ENCODE data around the gene PSMC1.

The PSMC1 gene

GRCh38 chr14:90276646-90277367 lies 20.5 kb downstream of the PSMC1 start:
- DNase-seq = peak; percentile 74

- DNase-seq = no peak
Observed at GRCh38 chr14:90277581-90278198, 21.3 kb downstream of the PSMC1 start.

- no peak for DNase-seq
Observed at GRCh38 chr14:90278199-90279175, 22.1 kb downstream of the PSMC1 start.

- DNase-seq = no peak
Observed at GRCh38 chr14:90280096-90280495, 23.7 kb downstream of the PSMC1 start.

- no peak for DNase-seq
Observed at GRCh38 chr14:90281261-90281660, 24.9 kb downstream of the PSMC1 start.

- no peak for DNase-seq
Observed at GRCh38 chr14:90281756-90282155, 25.4 kb downstream of the PSMC1 start.

- DNase-seq = no peak
Observed at GRCh38 chr14:90287791-90288190, 31.4 kb downstream of the PSMC1 start.

- DNase-seq = no peak
Observed at GRCh38 chr14:90288651-90289355, 32.5 kb downstream of the PSMC1 start.

- DNase-seq = no peak
Observed at GRCh38 chr14:90290337-90291011, 34.1 kb downstream of the PSMC1 start.

- DNase-seq = no peak
Observed at GRCh38 chr14:90291699-90292098, 35.3 kb downstream of the PSMC1 start.

- no peak for DNase-seq
Observed at GRCh38 chr14:90293766-90294730, 37.7 kb downstream of the PSMC1 start.

GRCh38 chr14:90294872-90295271 lies 38.5 kb downstream of the PSMC1 start:
- no peak for DNase-seq

- DNase-seq = no peak
Observed at GRCh38 chr14:90295870-90296516, 39.6 kb downstream of the PSMC1 start.

GRCh38 chr14:90296641-90297040 lies 40.3 kb downstream of the PSMC1 start:
- DNase-seq = no peak

- DNase-seq = no peak
Observed at GRCh38 chr14:90297876-90298629, 41.7 kb downstream of the PSMC1 start.

- DNase-seq = no peak
Observed at GRCh38 chr14:90299408-90299807, 43.1 kb downstream of the PSMC1 start.

GRCh38 chr14:90300611-90301047 lies 44.3 kb downstream of the PSMC1 start:
- DNase-seq = no peak

- peak; percentile 3 for DNase-seq
Observed at GRCh38 chr14:90301122-90301521, 44.8 kb downstream of the PSMC1 start.

- peak; percentile 76 for DNase-seq
Observed at GRCh38 chr14:90301668-90302090, 45.3 kb downstream of the PSMC1 start.
